ENCODE data around the gene SLC39A13.

SLC39A13 gene

GRCh38 chr11:47387944-47388696 is 20.3 kb upstream of the SLC39A13 start:
- DNase-seq = no peak

- DNase-seq = no peak
These were observed 19.5 kb upstream of the SLC39A13 start for GRCh38 chr11:47388697-47389576.

GRCh38 chr11:47389577-47390421 is 18.6 kb upstream of the SLC39A13 start:
- no peak for DNase-seq

- no peak for DNase-seq
These were observed 18.0 kb upstream of the SLC39A13 start for GRCh38 chr11:47390422-47390760.

GRCh38 chr11:47391077-47391583 is 17.3 kb upstream of the SLC39A13 start:
- DNase-seq = no peak

- DNase-seq = no peak
These were observed 16.5 kb upstream of the SLC39A13 start for GRCh38 chr11:47391711-47392432.

- DNase-seq = no peak
These were observed 15.7 kb upstream of the SLC39A13 start for GRCh38 chr11:47392546-47393162.

GRCh38 chr11:47393163-47394049 is 15.0 kb upstream of the SLC39A13 start:
- DNase-seq = no peak

- no peak for DNase-seq
These were observed 14.4 kb upstream of the SLC39A13 start for GRCh38 chr11:47394050-47394321.

GRCh38 chr11:47394322-47395222 is 13.8 kb upstream of the SLC39A13 start:
- DNase-seq = peak; percentile 81

- no peak for DNase-seq
These were observed 13.0 kb upstream of the SLC39A13 start for GRCh38 chr11:47395223-47396048.

- DNase-seq = no peak
These were observed 12.4 kb upstream of the SLC39A13 start for GRCh38 chr11:47396049-47396320.

GRCh38 chr11:47398011-47398410 is 10.4 kb upstream of the SLC39A13 start:
- DNase-seq = no peak

- no peak for DNase-seq
These were observed 9.8 kb upstream of the SLC39A13 start for GRCh38 chr11:47398551-47398950.

- DNase-seq = peak; percentile 68
These were observed 8.3 kb upstream of the SLC39A13 start for GRCh38 chr11:47399860-47400767.

GRCh38 chr11:47400768-47401279 is 7.6 kb upstream of the SLC39A13 start:
- DNase-seq = no peak

GRCh38 chr11:47403135-47403534 is 5.3 kb upstream of the SLC39A13 start:
- no peak for DNase-seq

GRCh38 chr11:47403571-47403970 is 4.8 kb upstream of the SLC39A13 start:
- no peak for DNase-seq

Data from femur (tissue), 1 donor.